ENCODE data around the gene TP53I13. TPM values are rescaled to one million over a fixed set of nuclear protein-coding genes. Genes with fewer than 3 reads are reported as not detected.

Gene TP53I13
- total and polyA plus RNA-seq, 2 of the 13 experiments (the other 11 are each of a cell fraction or from before 2014, with no cell fraction given) = 16.9 to 25.7 TPM

DNA sequence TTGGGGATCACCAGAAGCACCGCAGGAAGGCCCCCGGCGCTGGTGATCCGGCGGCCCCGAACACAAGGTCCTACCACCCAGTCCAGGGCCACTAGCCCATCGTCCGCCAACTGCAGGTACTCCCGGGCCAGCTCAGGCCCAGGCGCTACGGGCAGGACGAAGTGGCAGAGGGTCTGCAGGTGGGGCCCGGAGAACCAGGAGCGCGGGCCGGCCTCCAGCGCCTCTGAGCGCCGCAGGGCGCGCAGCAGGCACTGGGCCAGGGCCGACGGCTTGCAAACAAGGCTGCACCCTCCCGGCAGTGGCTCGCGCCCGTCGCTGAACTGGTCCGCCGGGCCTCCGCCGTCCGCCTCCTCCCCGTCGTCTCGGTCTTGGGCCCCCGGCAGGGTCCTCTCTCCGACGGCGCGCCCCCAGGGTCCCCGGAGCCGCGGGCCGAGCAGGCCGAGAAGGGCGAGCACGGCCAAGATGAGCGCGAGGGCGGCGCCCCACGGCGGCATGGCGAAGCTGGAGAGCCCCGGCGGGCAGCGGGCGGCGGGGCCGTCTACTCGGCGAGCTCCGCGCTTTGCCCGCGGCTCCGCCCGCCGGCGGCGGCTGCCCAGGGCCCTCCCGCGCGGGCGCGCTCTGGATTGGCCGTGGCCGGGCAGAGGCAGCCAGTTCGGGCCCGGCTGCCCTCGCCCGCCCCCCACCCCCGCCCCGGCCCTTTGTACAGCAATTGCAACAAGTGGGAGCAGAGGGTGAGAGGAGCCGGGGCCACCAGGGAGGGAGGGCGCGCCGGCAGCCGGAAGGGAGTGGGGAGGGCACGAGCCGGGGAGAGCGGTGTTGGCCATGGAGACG lies 1.8 kb upstream of the TP53I13 start, which contains the start of gene ABHD15 (continued):
- TF ChIP-seq, protein P1, sequence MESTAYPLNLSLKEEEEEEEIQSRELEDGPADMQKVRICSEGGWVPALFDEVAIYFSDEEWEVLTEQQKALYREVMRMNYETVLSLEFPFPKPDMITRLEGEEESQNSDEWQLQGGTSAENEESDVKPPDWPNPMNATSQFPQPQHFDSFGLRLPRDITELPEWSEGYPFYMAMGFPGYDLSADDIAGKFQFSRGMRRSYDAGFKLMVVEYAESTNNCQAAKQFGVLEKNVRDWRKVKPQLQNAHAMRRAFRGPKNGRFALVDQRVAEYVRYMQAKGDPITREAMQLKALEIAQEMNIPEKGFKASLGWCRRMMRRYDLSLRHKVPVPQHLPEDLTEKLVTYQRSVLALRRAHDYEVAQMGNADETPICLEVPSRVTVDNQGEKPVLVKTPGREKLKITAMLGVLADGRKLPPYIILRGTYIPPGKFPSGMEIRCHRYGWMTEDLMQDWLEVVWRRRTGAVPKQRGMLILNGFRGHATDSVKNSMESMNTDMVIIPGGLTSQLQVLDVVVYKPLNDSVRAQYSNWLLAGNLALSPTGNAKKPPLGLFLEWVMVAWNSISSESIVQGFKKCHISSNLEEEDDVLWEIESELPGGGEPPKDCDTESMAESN (CRISPR knock-in tag; conservative IDR thresholded peaks at IDR 0.05) = peak; percentile 63; the same call in 1 of the 2 replicates
- TF ChIP-seq BCL6 (CRISPR knock-in tag; IDR thresholded peaks at IDR 0.05) (peak; percentile 70; the same call in 1 of the 2 replicates), ZSCAN31 (CRISPR knock-in tag; IDR thresholded peaks at IDR 0.05; ENCODE audit: low read depth) (peak; percentile 66; the same call in 1 of the 2 replicates)

DNA sequence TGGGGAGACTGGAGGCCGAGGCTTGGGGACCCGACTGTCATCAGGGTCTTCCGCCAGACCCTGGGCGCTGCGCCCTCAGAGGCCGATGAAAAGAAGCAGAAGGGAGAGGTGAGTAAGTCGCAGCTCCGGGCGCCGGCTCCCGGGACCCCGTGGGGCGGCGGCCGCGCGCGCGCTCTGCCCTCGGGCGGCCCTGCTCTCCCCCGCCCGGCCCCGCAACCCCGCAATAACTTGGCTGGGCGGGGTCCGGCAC lies 1.3 kb upstream of the TP53I13 start:
- Histone ChIP-seq H4K20me1 (ENCODE audit: insufficient read depth, low read length) (0 out of 2 replicates have a peak, but pooled peaks cover 3% of the 10 kb centered on the region), H3K9ac (ENCODE audit: insufficient read depth, low read depth, low read length) (peak overlapping the region; percentile 41), H3K27ac (ENCODE audit: extremely low read length, insufficient read depth, low read length) (peak overlapping the region; percentile 86), H3K27me3 (ENCODE audit: control insufficient read depth in 1 of 2, insufficient read depth in 2 of 2, low read length in 2 of 2) (no peaks in the 10 kb centered on the region), H3K36me3 (replicated peaks in 1 of 2; ENCODE audit: control insufficient read depth in 1 of 2, insufficient read depth in 2 of 2, low read length in 2 of 2) (no peaks in the 10 kb centered on the region), H3K9me3 (ENCODE audit: low read length) (no peaks in the 10 kb centered on the region), H2AFZ (ENCODE audit: low read length) (no peak overlapping the region), H3K4me2 (ENCODE audit: low read depth, low read length) (peak overlapping the region; percentile 84), H3K4me3 (replicated peaks in 1 of 3; ENCODE audit: insufficient read depth in 1 of 3, low read depth in 2 of 3, low read length in 3 of 3) (peak overlapping the region; percentile 72 to 94 (median 84)), H3K4me1 (ENCODE audit: insufficient read depth, low read length) (peaks cover 29% of the 10 kb centered on the region), H3K79me2 (ENCODE audit: insufficient read depth, low read length) (no peaks in the 10 kb centered on the region)
- ChIA-PET POLR2A (interaction anchor here (0.8 to 3.1 kb wide), 6 partner anchors 7 to 273 kb away, joined by 3 to 24 read pairs (median 10); partner anchors contain the start of gene NUFIP2), CTCF (ENCODE audit: low intra/inter-chr PET ratio, low total read pairs) (no interaction called here)
- ATAC-seq (peak; percentile 3), FAIRE-seq (no peak), DNase-seq (ENCODE audit: low spot score) (no peak)
- intact Hi-C loops (cut with micrococcal nuclease; ENCODE audit: unreplicated experiment) (loop anchor here (10.0 kb wide), 1 partner anchor 272 kb away; the partner anchor contains the start of gene NUFIP2), in situ Hi-C loops (cut with HindIII; ENCODE audit: extremely low pct_ligation_motif_present, low pct_unique_long_range_greater_than_20kb) (no loop called here)
- WGBS (ENCODE audit: low lambda C conversion rate) = 0% methylated on average over 5 of the region's 27 CpGs
- peak; percentile 12 for TF ChIP-seq HNRNPK (IDR thresholded peaks at IDR 0.05; ENCODE audit: low read depth, low read length, poor library complexity, severe bottlenecking)
- no peak for TF ChIP-seq NFE2L2 (IDR thresholded peaks at IDR 0.05; ENCODE audit: low read length)
- no peak for TF ChIP-seq NCOA1 (CRISPR knock-in tag; IDR thresholded peaks at IDR 0.05)
- no peak for TF ChIP-seq SOX6 (IDR thresholded peaks at IDR 0.05)
- TF ChIP-seq SOX6 (CRISPR knock-in tag; IDR thresholded peaks at IDR 0.05) = peak; percentile 4; the same call in 1 of the 2 replicates
- TF ChIP-seq TBX2 (CRISPR knock-in tag; IDR thresholded peaks at IDR 0.05; ENCODE audit: borderline replicate concordance) = no peak
- no peak for TF ChIP-seq CBX1 (IDR thresholded peaks at IDR 0.05; ENCODE audit: low read depth)
- 0 out of 2 replicates have a peak, but pooled peaks have one; percentile 8 for TF ChIP-seq ZNF263 (CRISPR knock-in tag; IDR thresholded peaks at IDR 0.05)
- TF ChIP-seq PAX8 (CRISPR knock-in tag; IDR thresholded peaks at IDR 0.05; ENCODE audit: borderline replicate concordance) = 0 out of 2 replicates have a peak, but pooled peaks have one; percentile 26
- no TSS peak for BruUV-seq (replicated peaks)

Measured in HepG2 (cell line).